PC-3 (cell line): ENCODE results near the gene CNGA1. TPM values are rescaled to one million over a fixed set of nuclear protein-coding genes. Genes with fewer than 3 reads are reported as not detected.

Source experiments
- ATAC-seq: fragments of 200-7000 bp; cut with Tn5 transposase; 2 replicates; pipeline ENCODE4 v1.9.1; 2020; ENCODE audit warnings: mild to moderate bottlenecking, moderate library complexity
- BruUV-seq: library from RNA; stranded (reverse); fragments of 400-500 nt; replicated peaks from 2 replicates; lab custom pipeline; 2021; lab: Mats Ljungman, UMichigan
- CTCF ChIA-PET: fragments of 300-600 bp; sonication (Branson Sonifier 250); formaldehyde crosslinking; loops from one replicate; lab custom pipeline; 2022; ENCODE audit warnings: antibody characterized with exemption; lab: Charles Lee
- POLR2A ChIA-PET: fragments of 300-600 bp; sonication (Branson Sonifier 250); formaldehyde crosslinking; loops from one replicate; lab custom pipeline; 2022; ENCODE audit warnings: antibody characterized with exemption; ENCODE audit not compliant: unreplicated experiment; lab: Charles Lee
- DNase-seq: peaks from one replicate; pipeline ENCODE4 v3.0.0-alpha.2; 2015
- H2AFZ ChIP-seq: fragments of 300-600 bp; sonication (generic); 2 replicates; pipeline ENCODE4 v1.6.0; 2016; ENCODE audit warnings: antibody characterized with exemption, low read length
- H3F3A ChIP-seq: fragments of 300-600 bp; sonication (generic); one replicate; pipeline ENCODE4 v1.6.0; 2017; ENCODE audit warnings: antibody characterized with exemption, low read length, control low read depth, mild to moderate bottlenecking; ENCODE audit not compliant: unreplicated experiment
- H3K27ac ChIP-seq: fragments of 300-600 bp; sonication (generic); 2 replicates; pipeline ENCODE4 v1.5.1; 2016; ENCODE audit warnings: mild to moderate bottlenecking, low read length
- H3K27me3 ChIP-seq: fragments of 300-600 bp; sonication (generic); 2 replicates; pipeline ENCODE4 v1.6.1; 2016; ENCODE audit warnings: low read length, mixed read lengths
- H3K36me3 ChIP-seq: fragments of 300-600 bp; sonication (generic); 2 replicates; pipeline ENCODE4 v1.6.1; 2016; ENCODE audit warnings: low read depth, mixed run types, low read length, mixed read lengths
- H3K4me1 ChIP-seq: fragments of 300-600 bp; sonication (generic); 2 replicates; pipeline ENCODE4 v1.5.1; 2016; ENCODE audit warnings: low read length; ENCODE audit not compliant: insufficient read depth
- H3K4me2 ChIP-seq: fragments of 300-600 bp; sonication (generic); 2 replicates; pipeline ENCODE4 v1.6.0; 2016; ENCODE audit warnings: low read length
- H3K4me3 ChIP-seq: fragments of 300-600 bp; sonication (generic); 2 replicates; pipeline ENCODE4 v1.5.1; 2016; ENCODE audit warnings: mild to moderate bottlenecking, low read length, mixed read lengths
- H3K79me2 ChIP-seq: fragments of 300-600 bp; sonication (generic); 2 replicates; pipeline ENCODE4 v1.6.1; 2017; ENCODE audit warnings: low read length, mixed read lengths
- H3K9ac ChIP-seq: fragments of 300-600 bp; sonication (generic); 2 replicates; pipeline ENCODE4 v1.6.0; 2016; ENCODE audit warnings: mild to moderate bottlenecking, low read length
- H3K9me2 ChIP-seq: fragments of 300-600 bp; sonication (generic); replicated peaks from 2 replicates; pipeline ENCODE4 v1.6.1; 2016; ENCODE audit warnings: mixed run types, low read length, mixed read lengths
- H3K9me3 ChIP-seq: fragments of 300-600 bp; sonication (generic); 2 replicates; pipeline ENCODE4 v1.6.1; 2016; ENCODE audit warnings: low read length, mixed read lengths
- H4K20me1 ChIP-seq: fragments of 300-600 bp; sonication (generic); 2 replicates; pipeline ENCODE4 v1.6.1; 2016; ENCODE audit warnings: low read length, mixed read lengths
- CTCF ChIP-seq: fragments of 300-600 bp; sonication (generic); conservative IDR thresholded peaks from 2 replicates; pipeline ENCODE4 v1.5.1; 2017; ENCODE audit warnings: antibody characterized with exemption, low read depth, mild to moderate bottlenecking, low read length
- EZH2 ChIP-seq: fragments of 300-600 bp; sonication (generic); IDR thresholded peaks from one replicate; pipeline ENCODE4 v1.6.1; 2017; ENCODE audit warnings: antibody characterized with exemption, mild to moderate bottlenecking, low read length; ENCODE audit not compliant: unreplicated experiment
- EZH2phosphoT487 ChIP-seq: fragments of 300-600 bp; sonication (generic); IDR thresholded peaks from 2 replicates; pipeline ENCODE4 v1.6.1; 2018; ENCODE audit warnings: mild to moderate bottlenecking, antibody characterized with exemption, low read length, borderline replicate concordance
- intact Hi-C: fragments of 100-400 bp; cut with micrococcal nuclease; formaldehyde crosslinking; loops from 2 replicates; pipeline ENCODE4 v1.9.0; 2023
- total RNA-seq: library from RNA; depleted of rRNA; stranded (reverse); fragments of >200 nt; gene quantifications from 2 replicates; pipeline ENCODE4 v1.2.3, GENCODE V29; 2014

Gene CNGA1
- total RNA-seq, 1 experiment from 2014 or later = 1.1 TPM

- no peak for DNase-seq
- H3F3A ChIP-seq = no peaks in the 10 kb centered on the region
- ATAC-seq = no peak
- no peak overlapping the region for H3K4me3 ChIP-seq
- H3K9me3 ChIP-seq = no peaks in the 10 kb centered on the region
- H2AFZ ChIP-seq = no peak overlapping the region
- no TSS peak for BruUV-seq
- peaks cover 10% of the 10 kb centered on the region for H3K36me3 ChIP-seq
- H3K4me2 ChIP-seq = no peak overlapping the region
- no peaks in the 10 kb centered on the region for H3K9me2 ChIP-seq
- no peaks in the 10 kb centered on the region for H3K79me2 ChIP-seq
- CTCF ChIA-PET = no interaction called here
- no peaks in the 10 kb centered on the region for H3K27me3 ChIP-seq
- intact Hi-C loops = no loop called here
- no peak for TF ChIP-seq EZH2phosphoT487
- no peak for TF ChIP-seq EZH2
- TF ChIP-seq CTCF = no peak
- H3K27ac ChIP-seq = no peak overlapping the region
- POLR2A ChIA-PET = no interaction called here
- H3K4me1 ChIP-seq = peaks cover 14% of the 10 kb centered on the region; the same call in 1 of the 2 replicates
- no peak overlapping the region for H3K9ac ChIP-seq
- no peaks in the 10 kb centered on the region for H4K20me1 ChIP-seq
Measured at GRCh38 chr4:48038666-48039065, 22.2 kb upstream of the CNGA1 start.

- no peak for TF ChIP-seq EZH2phosphoT487
- TF ChIP-seq EZH2 = no peak
- TF ChIP-seq CTCF = no peak
- H3K27ac ChIP-seq = no peak overlapping the region
- intact Hi-C loops = no loop called here
- no TSS peak for BruUV-seq
- no peak for DNase-seq
- H2AFZ ChIP-seq = no peak overlapping the region
- ATAC-seq = no peak
- no peak overlapping the region for H3K9ac ChIP-seq
- H3K4me1 ChIP-seq = peaks cover 16% of the 10 kb centered on the region
- no peaks in the 10 kb centered on the region for H4K20me1 ChIP-seq
- ChIA-PET POLR2A (no interaction called here), CTCF (no interaction called here)
- H3K4me3 ChIP-seq = no peak overlapping the region
- H3K36me3 ChIP-seq = peaks cover 10% of the 10 kb centered on the region
- no peaks in the 10 kb centered on the region for H3F3A ChIP-seq
- H3K79me2 ChIP-seq = no peaks in the 10 kb centered on the region
- no peaks in the 10 kb centered on the region for H3K9me3 ChIP-seq
- H3K4me2 ChIP-seq = no peak overlapping the region
- no peaks in the 10 kb centered on the region for H3K27me3 ChIP-seq
- no peaks in the 10 kb centered on the region for H3K9me2 ChIP-seq
Measured at GRCh38 chr4:48037117-48037462, 20.6 kb upstream of the CNGA1 start.

- H3K79me2 ChIP-seq = no peaks in the 10 kb centered on the region
- H3K27me3 ChIP-seq = no peaks in the 10 kb centered on the region
- TF ChIP-seq EZH2 (no peak), EZH2phosphoT487 (no peak), CTCF (no peak)
- no peak overlapping the region for H3K27ac ChIP-seq
- H3K9ac ChIP-seq = no peak overlapping the region
- H3K9me3 ChIP-seq = no peaks in the 10 kb centered on the region
- no peak overlapping the region for H3K4me3 ChIP-seq
- intact Hi-C loops = no loop called here
- ChIA-PET POLR2A (no interaction called here), CTCF (no interaction called here)
- no peak overlapping the region for H3K4me2 ChIP-seq
- peaks cover 11% of the 10 kb centered on the region for H3K4me1 ChIP-seq
- no peaks in the 10 kb centered on the region for H3F3A ChIP-seq
- H4K20me1 ChIP-seq = no peaks in the 10 kb centered on the region
- H2AFZ ChIP-seq = no peak overlapping the region
- ATAC-seq = no peak
- BruUV-seq = no TSS peak
- H3K36me3 ChIP-seq = peaks cover 10% of the 10 kb centered on the region
- DNase-seq = no peak
- no peaks in the 10 kb centered on the region for H3K9me2 ChIP-seq
Measured at GRCh38 chr4:48035952-48036351, 19.5 kb upstream of the CNGA1 start.
